Sigmoid colon (tissue), 3 donors: ENCODE measurements around the gene PCBP3.

ENCODE experiments used
- CTCF ChIP-seq, 4 experiments: fragments of 450-650 bp in 3 of 4; fragments of 200-600 bp in 1 of 4; IDR thresholded peaks; one replicate each; pipeline ENCODE4 v1.5.1; 2016 to 2019; ENCODE audit warnings: antibody characterized with exemption in 4 of 4, mild to moderate bottlenecking in 3 of 4, moderate library complexity in 2 of 4
- POLR2A ChIP-seq, 2 donors: fragments of 450-650 bp; IDR thresholded peaks; one replicate each; pipeline ENCODE4 v1.6.1; 2016; ENCODE audit warnings: antibody characterized with exemption in 2 of 2, mild to moderate bottlenecking in 2 of 2, moderate library complexity in 2 of 2

DNA sequence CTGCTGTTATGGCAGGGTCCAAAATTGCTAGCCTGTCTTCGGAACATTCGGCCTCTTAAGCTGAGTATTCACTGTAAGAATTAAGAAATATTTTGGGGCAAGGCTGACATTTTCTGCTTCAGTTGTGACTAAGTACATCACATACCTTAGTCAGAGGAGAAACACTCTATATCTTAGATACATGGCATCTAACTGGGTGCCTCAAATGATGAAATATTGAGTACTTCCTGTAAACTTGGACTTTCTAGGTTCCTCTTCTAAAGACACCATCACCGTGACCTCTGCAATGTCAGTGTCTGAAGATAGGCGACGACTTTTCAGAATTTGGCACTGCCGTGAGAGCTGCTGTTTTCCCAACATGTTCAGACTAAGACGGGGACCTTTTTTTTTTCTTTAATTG lies 65.6 kb downstream of the PCBP3 start:
- TF ChIP-seq POLR2A (IDR thresholded peaks at IDR 0.05) (no peak), CTCF (IDR thresholded peaks at IDR 0.05) (no peak)
